ENCODE data around the gene HIPK2. TPM values are rescaled to one million over a fixed set of nuclear protein-coding genes. Genes with fewer than 3 reads are reported as not detected.

Gene HIPK2
- total RNA-seq, 2 experiments from 2014 or later, result 6.2 to 7.9 TPM

- Histone ChIP-seq H2AFZ (ENCODE audit: low read length) (no peak overlapping the region), H3K36me3 (ENCODE audit: insufficient read depth, low read length) (no peaks in the 10 kb centered on the region), H3K4me1 (ENCODE audit: insufficient read depth, low read length, poor library complexity, severe bottlenecking) (peaks cover 15% of the 10 kb centered on the region), H3K9me3 (ENCODE audit: low read length) (no peaks in the 10 kb centered on the region), H3K9me2 (ENCODE audit: insufficient read depth, low read length) (no peaks in the 10 kb centered on the region), H3K79me2 (ENCODE audit: insufficient read depth, low read depth, low read length) (no peaks in the 10 kb centered on the region), H3K27ac (ENCODE audit: low read depth, low read length, poor library complexity, severe bottlenecking) (no peak overlapping the region), H3K4me2 (ENCODE audit: low read length) (no peak overlapping the region; the same call in 1 of the 2 replicates), H4K20me1 (ENCODE audit: insufficient read depth, low read length) (no peaks in the 10 kb centered on the region), H3K4me3 (ENCODE audit: low read depth, low read length, poor library complexity, severe bottlenecking) (no peak overlapping the region)
- ChIA-PET POLR2A (interaction anchor here (0.6 kb wide), 1 partner anchor 593 kb away, joined by 3 read pairs; no protein-coding TSS in a partner anchor), CTCF (ENCODE audit: unreplicated experiment) (no interaction called here)
- DNase-seq (ENCODE audit: low spot score), result no peak
- TF ChIP-seq, protein P1, sequence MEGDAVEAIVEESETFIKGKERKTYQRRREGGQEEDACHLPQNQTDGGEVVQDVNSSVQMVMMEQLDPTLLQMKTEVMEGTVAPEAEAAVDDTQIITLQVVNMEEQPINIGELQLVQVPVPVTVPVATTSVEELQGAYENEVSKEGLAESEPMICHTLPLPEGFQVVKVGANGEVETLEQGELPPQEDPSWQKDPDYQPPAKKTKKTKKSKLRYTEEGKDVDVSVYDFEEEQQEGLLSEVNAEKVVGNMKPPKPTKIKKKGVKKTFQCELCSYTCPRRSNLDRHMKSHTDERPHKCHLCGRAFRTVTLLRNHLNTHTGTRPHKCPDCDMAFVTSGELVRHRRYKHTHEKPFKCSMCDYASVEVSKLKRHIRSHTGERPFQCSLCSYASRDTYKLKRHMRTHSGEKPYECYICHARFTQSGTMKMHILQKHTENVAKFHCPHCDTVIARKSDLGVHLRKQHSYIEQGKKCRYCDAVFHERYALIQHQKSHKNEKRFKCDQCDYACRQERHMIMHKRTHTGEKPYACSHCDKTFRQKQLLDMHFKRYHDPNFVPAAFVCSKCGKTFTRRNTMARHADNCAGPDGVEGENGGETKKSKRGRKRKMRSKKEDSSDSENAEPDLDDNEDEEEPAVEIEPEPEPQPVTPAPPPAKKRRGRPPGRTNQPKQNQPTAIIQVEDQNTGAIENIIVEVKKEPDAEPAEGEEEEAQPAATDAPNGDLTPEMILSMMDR (conservative IDR thresholded peaks at IDR 0.05; ENCODE audit: low read length), result no peak
- TF ChIP-seq EZH2phosphoT487 (IDR thresholded peaks at IDR 0.05; ENCODE audit: borderline replicate concordance, low read depth, low read length), result no peak
- no TSS peak for BruUV-seq (replicated peaks)
- intact Hi-C loops (cut with micrococcal nuclease; ENCODE audit: unreplicated experiment), result no loop called here
Observed at GRCh38 chr7:139648391-139648861, 129.4 kb downstream of the HIPK2 start.

GRCh38 chr7:139647814-139648390, 129.9 kb downstream of the HIPK2 start:
- H3K9me2 ChIP-seq (ENCODE audit: insufficient read depth, low read length), result no peaks in the 10 kb centered on the region
- intact Hi-C loops (cut with micrococcal nuclease; ENCODE audit: unreplicated experiment), result loop anchor here (2.0 kb wide), 2 partner anchors 129 to 269 kb away; partner anchors contain the start of gene HIPK2
- no TSS peak for BruUV-seq (replicated peaks)
- no peaks in the 10 kb centered on the region for H4K20me1 ChIP-seq (ENCODE audit: insufficient read depth, low read length)
- no peaks in the 10 kb centered on the region for H3K9me3 ChIP-seq (ENCODE audit: low read length)
- peaks cover 15% of the 10 kb centered on the region for H3K4me1 ChIP-seq (ENCODE audit: insufficient read depth, low read length, poor library complexity, severe bottlenecking)
- no peak overlapping the region for H2AFZ ChIP-seq (ENCODE audit: low read length)
- POLR2A ChIA-PET, result interaction anchor here (0.6 to 0.8 kb wide), 3 partner anchors 169 to 594 kb away, joined by 3 to 5 read pairs (median 3); no protein-coding TSS in a partner anchor
- H3K4me2 ChIP-seq (ENCODE audit: low read length), result no peak overlapping the region; the same call in 1 of the 2 replicates
- no peak overlapping the region for H3K27ac ChIP-seq (ENCODE audit: low read depth, low read length, poor library complexity, severe bottlenecking)
- no peak overlapping the region for H3K4me3 ChIP-seq (ENCODE audit: low read depth, low read length, poor library complexity, severe bottlenecking)
- TF ChIP-seq EZH2phosphoT487 (IDR thresholded peaks at IDR 0.05; ENCODE audit: borderline replicate concordance, low read depth, low read length), result no peak
- TF ChIP-seq, protein P1 (conservative IDR thresholded peaks at IDR 0.05; ENCODE audit: low read length), result no peak
- no peaks in the 10 kb centered on the region for H3K79me2 ChIP-seq (ENCODE audit: insufficient read depth, low read depth, low read length)
- DNase-seq (ENCODE audit: low spot score), result no peak
- H3K36me3 ChIP-seq (ENCODE audit: insufficient read depth, low read length), result no peaks in the 10 kb centered on the region
- CTCF ChIA-PET (ENCODE audit: unreplicated experiment), result interaction anchor here (1.1 to 1.4 kb wide), 2 partner anchors 43 to 355 kb away, joined by 4 to 5 read pairs; no protein-coding TSS in a partner anchor

- Histone ChIP-seq H2AFZ (ENCODE audit: low read length) (no peak overlapping the region), H3K4me3 (ENCODE audit: low read depth, low read length, poor library complexity, severe bottlenecking) (no peak overlapping the region), H4K20me1 (ENCODE audit: insufficient read depth, low read length) (no peaks in the 10 kb centered on the region), H3K9me2 (ENCODE audit: insufficient read depth, low read length) (no peaks in the 10 kb centered on the region), H3K27ac (ENCODE audit: low read depth, low read length, poor library complexity, severe bottlenecking) (no peak overlapping the region), H3K9me3 (ENCODE audit: low read length) (no peaks in the 10 kb centered on the region), H3K4me1 (ENCODE audit: insufficient read depth, low read length, poor library complexity, severe bottlenecking) (peaks cover 15% of the 10 kb centered on the region), H3K4me2 (ENCODE audit: low read length) (no peak overlapping the region), H3K36me3 (ENCODE audit: insufficient read depth, low read length) (no peaks in the 10 kb centered on the region), H3K79me2 (ENCODE audit: insufficient read depth, low read depth, low read length) (no peaks in the 10 kb centered on the region)
- no peak for DNase-seq (ENCODE audit: low spot score)
- ChIA-PET POLR2A (interaction anchor here (0.6 to 0.8 kb wide), 2 partner anchors 359 to 516 kb away, joined by 3 read pairs; no protein-coding TSS in a partner anchor), CTCF (ENCODE audit: unreplicated experiment) (interaction anchor here (1.1 to 1.5 kb wide), 3 partner anchors 42 to 359 kb away, joined by 4 to 7 read pairs (median 5); no protein-coding TSS in a partner anchor)
- no peak for TF ChIP-seq EZH2phosphoT487 (IDR thresholded peaks at IDR 0.05; ENCODE audit: borderline replicate concordance, low read depth, low read length)
- TF ChIP-seq, protein P1 (conservative IDR thresholded peaks at IDR 0.05; ENCODE audit: low read length), result no peak
- no TSS peak for BruUV-seq (replicated peaks)
- intact Hi-C loops (cut with micrococcal nuclease; ENCODE audit: unreplicated experiment), result loop anchor here (2.0 kb wide), 2 partner anchors 130 to 270 kb away; partner anchors contain the start of gene HIPK2
Observed at GRCh38 chr7:139647085-139647484, 130.7 kb downstream of the HIPK2 start.
